Heart right ventricle (tissue), 16 donors: ENCODE results near the gene MYT1. TPM values are rescaled to one million over a fixed set of nuclear protein-coding genes. Genes with fewer than 3 reads are reported as not detected.
"Not testable (repeated sequence)": the region's sequence is repeated elsewhere in the genome, so short reads cannot be mapped to it uniquely, and the experiment has no call there.

Experiments used
- ATAC-seq, 8 donors: fragments of 200-7000 bp; cut with Tn5 transposase; one replicate each; pipeline ENCODE4 v1.9.1; 2020; ENCODE audit warnings: mild to moderate bottlenecking in 8 of 8, moderate library complexity in 8 of 8, moderate number of reproducible peaks in 1 of 8
- DNase-seq, 2 donors: peaks; one replicate each; pipeline ENCODE4 v3.0.0-alpha.2; 2020
- H3K27ac ChIP-seq, 10 donors: fragments of 200-600 bp; sonication (generic) in 2 of 10; one replicate each; pipeline versions ENCODE4 v1.5.0 to v1.8.0; 2020 to 2022; ENCODE audit warnings: mild to moderate bottlenecking in 3 of 10
- H3K27me3 ChIP-seq, 7 donors: fragments of 200-600 bp; one replicate each; pipeline ENCODE4 v1.8.0; 2021 to 2022; ENCODE audit warnings: mild to moderate bottlenecking in 2 of 7
- H3K36me3 ChIP-seq, 9 donors: fragments of 200-600 bp; sonication (generic) in 1 of 9; one replicate each; pipeline versions ENCODE4 v1.5.0 to v1.8.0; 2020 to 2022; ENCODE audit warnings: mild to moderate bottlenecking in 2 of 9
- H3K4me1 ChIP-seq, 9 donors: fragments of 200-600 bp; sonication (generic) in 1 of 9; one replicate each; pipeline versions ENCODE4 v1.5.0 to v1.8.0; 2020 to 2022; ENCODE audit warnings: mild to moderate bottlenecking in 4 of 9
- H3K4me3 ChIP-seq, 10 donors: fragments of 200-600 bp; sonication (generic) in 2 of 10; one replicate each; pipeline versions ENCODE4 v1.5.0 to v1.8.0; 2020 to 2022; ENCODE audit warnings: mild to moderate bottlenecking in 7 of 10, moderate library complexity in 2 of 10
- H3K9me3 ChIP-seq, 11 donors: fragments of 200-600 bp in 10 of 11; sonication (generic) in 2 of 11; one replicate each; pipeline versions ENCODE4 v1.5.0 to v1.8.0; 2013 to 2022; ENCODE audit warnings: mild to moderate bottlenecking in 2 of 11, control low read depth in 1 of 11, moderate library complexity in 1 of 11
- CTCF ChIP-seq, 9 donors: fragments of 200-600 bp; sonication (generic) in 2 of 9; IDR thresholded peaks; one replicate each; pipeline versions ENCODE4 v1.5.0 to v1.8.0; 2021 to 2022; ENCODE audit warnings: antibody characterized with exemption in 9 of 9, mild to moderate bottlenecking in 5 of 9, moderate library complexity in 1 of 9
- WGBS, 2 donors: extraction: QIAGEN DNeasy Blood & Tissue Kit; methylation state at CpG; one replicate each; pipeline ENCODE4 v1.1.7; 2013; ENCODE audit warnings: inconsistent platforms in 1 of 2; 5-methylcytosine and 5-hydroxymethylcytosine counted together
- intact Hi-C, 10 donors: fragments of 100-400 bp; cut with DNase I; formaldehyde crosslinking; loops; one replicate each; pipeline versions ENCODE4 v1.11.1 to v1.14.2; 2022
- polyA plus RNA-seq, 2 donors: library from polyadenylated mRNA; stranded (reverse); fragments of 200-250 nt; gene quantifications; one replicate each; pipeline ENCODE4 v1.2.3, GENCODE V29; 2013
- total RNA-seq, 10 donors: library from RNA; stranded (reverse); fragmentation: NEBNext Ultra II Directional in 3 of 10; extraction: Animal tissue kit (Norgen Biotek cat#: 25700) in 3 of 10; gene quantifications; one replicate each; pipeline versions ENCODE4 v1.2.1 to v1.2.4, GENCODE V29; 2021 to 2023
- donor health status: Arrhythmogenic right ventricular cardiomyopathy.
- donor health status: ischemic (EF 13 %, LVEDD 7.1; RV severe dilation, severe dysfunction).
- donor health status: healthy with polysubstance abuse.
- donor health status: DM: no; HTN: yes; CAD: no.
- donor health status: DM: no; HTN: no; CAD: no.
- donor health status: ischemic (EF 25% LVEDD 6.9; RV normal size, moderate dysfunction).
- donor health status: ischemic (EF 25% LVEDD 5.7; RV mildly dilated, moderate dysfunction).
- donor health status: healthy.
- donor health status: DM: yes; HTN: yes; CAD: no.
- donor health status: Ischemic cardiomyopathy.
- donor health status: ischemic (EF 35%, LVEDD 5.7; RV mildly dilated, moderate dysfunction).
- donor health status: nonischemic (EF 11% LVEDD 7.7; RV severe dilation, severe dysfunction).
- donor health status: DM: yes; HTN: yes; CAD: no.
- donor health status: PGD.
- donor health status: ischemic (EF 29% LVEDD 5.4; RV normal size, mild dysfunction).
- donor health status: nonischemic (EF 23%, LVEDD 6.1; RV moderate dilation, normal function).

MYT1 gene
- total and polyA plus RNA-seq, 12 donors = 0.01 to 0.35 (median 0.11) TPM; not detected in 1

GRCh38 chr20:64184795-64185194, 20.5 kb downstream of the MYT1 start:
- Histone ChIP-seq H3K4me3 (no peak overlapping the region), H3K4me1 (peaks cover 0 to 12% (median 4%) of the 10 kb centered on the region in 9 donors), H3K36me3 (no peaks in the 10 kb centered on the region), H3K9me3 (peaks cover 0 to 13% (median 0%) of the 10 kb centered on the region in 11 donors), H3K27ac (no peak overlapping the region), H3K27me3 (peaks cover 0 to 31% (median 0%) of the 10 kb centered on the region in 7 donors)
- no peak for TF ChIP-seq CTCF (IDR thresholded peaks at IDR 0.05)
- intact Hi-C loops = no loop called here
- DNase-seq = no peak
- ATAC-seq = no peak
- 86% methylated on average over 12 of the region's 12 CpGs for WGBS, 2 donors

GRCh38 chr20:64185276-64185900, 21.1 kb downstream of the MYT1 start:
- Histone ChIP-seq H3K9me3 (peaks cover 0 to 13% (median 0%) of the 10 kb centered on the region in 11 donors), H3K27ac (no peak overlapping the region), H3K4me1 (peaks cover 0 to 12% (median 4%) of the 10 kb centered on the region in 9 donors), H3K4me3 (no peak overlapping the region), H3K36me3 (no peaks in the 10 kb centered on the region), H3K27me3 (peaks cover 0 to 27% (median 0%) of the 10 kb centered on the region in 7 donors)
- no peak for TF ChIP-seq CTCF (IDR thresholded peaks at IDR 0.05)
- WGBS, 2 donors = 77 to 79% methylated on average over 9 of the region's 9 CpGs
- DNase-seq (no peak), ATAC-seq (no peak)
- intact Hi-C loops = no loop called here

GRCh38 chr20:64186071-64186598, 21.9 kb downstream of the MYT1 start:
- peaks cover 0 to 27% (median 3%) of the 10 kb centered on the region in 7 donors for H3K27me3 ChIP-seq
- ATAC-seq (no peak), DNase-seq (no peak)
- H3K27ac ChIP-seq = no peak overlapping the region
- H3K9me3 ChIP-seq = peaks cover 0 to 13% (median 0%) of the 10 kb centered on the region in 11 donors
- no peak for TF ChIP-seq CTCF (IDR thresholded peaks at IDR 0.05)
- H3K4me3 ChIP-seq = no peak overlapping the region
- intact Hi-C loops = no loop called here
- WGBS, 2 donors = 94% methylated on average over 13 of the region's 13 CpGs
- H3K36me3 ChIP-seq = no peaks in the 10 kb centered on the region
- peaks cover 0 to 12% (median 4%) of the 10 kb centered on the region in 9 donors for H3K4me1 ChIP-seq

GRCh38 chr20:64187213-64187612, 23.0 kb downstream of the MYT1 start:
- ATAC-seq, H3K4me3 ChIP-seq, H3K27ac ChIP-seq, intact Hi-C loops, DNase-seq, H3K36me3 ChIP-seq: not testable (repeated sequence)
- H3K9me3 ChIP-seq = peaks cover 0 to 13% (median 0%) of the 10 kb centered on the region in 11 donors
- 94 to 95% methylated on average over 24 of the region's 24 CpGs for WGBS, 2 donors
- peaks cover 0 to 35% (median 13%) of the 10 kb centered on the region in 7 donors for H3K27me3 ChIP-seq
- peaks cover 0 to 12% (median 4%) of the 10 kb centered on the region in 9 donors for H3K4me1 ChIP-seq

GRCh38 chr20:64188091-64188490, 23.8 kb downstream of the MYT1 start:
- DNase-seq = no peak
- no peak for TF ChIP-seq CTCF (IDR thresholded peaks at IDR 0.05)
- whole genome bisulfite sequencing, 2 donors = 77 to 83% methylated on average over 4 of the region's 4 CpGs
- peaks cover 0 to 13% (median 0%) of the 10 kb centered on the region in 11 donors for H3K9me3 ChIP-seq
- intact Hi-C loops = no loop called here
- no peak for ATAC-seq
- H3K4me1 ChIP-seq = peaks cover 0 to 12% (median 4%) of the 10 kb centered on the region in 9 donors
- no peaks in the 10 kb centered on the region for H3K36me3 ChIP-seq
- H3K4me3 ChIP-seq = no peak overlapping the region
- H3K27me3 ChIP-seq = peaks cover 0 to 38% (median 17%) of the 10 kb centered on the region in 7 donors
- H3K27ac ChIP-seq = no peak overlapping the region
